Left hindlimb (tissue), 1 donor: ENCODE results near the gene TMEM131.

Experiments
- DNase-seq: peaks from one replicate; pipeline ENCODE4 v3.0.0-alpha.2; 2018

TMEM131 gene

DNA sequence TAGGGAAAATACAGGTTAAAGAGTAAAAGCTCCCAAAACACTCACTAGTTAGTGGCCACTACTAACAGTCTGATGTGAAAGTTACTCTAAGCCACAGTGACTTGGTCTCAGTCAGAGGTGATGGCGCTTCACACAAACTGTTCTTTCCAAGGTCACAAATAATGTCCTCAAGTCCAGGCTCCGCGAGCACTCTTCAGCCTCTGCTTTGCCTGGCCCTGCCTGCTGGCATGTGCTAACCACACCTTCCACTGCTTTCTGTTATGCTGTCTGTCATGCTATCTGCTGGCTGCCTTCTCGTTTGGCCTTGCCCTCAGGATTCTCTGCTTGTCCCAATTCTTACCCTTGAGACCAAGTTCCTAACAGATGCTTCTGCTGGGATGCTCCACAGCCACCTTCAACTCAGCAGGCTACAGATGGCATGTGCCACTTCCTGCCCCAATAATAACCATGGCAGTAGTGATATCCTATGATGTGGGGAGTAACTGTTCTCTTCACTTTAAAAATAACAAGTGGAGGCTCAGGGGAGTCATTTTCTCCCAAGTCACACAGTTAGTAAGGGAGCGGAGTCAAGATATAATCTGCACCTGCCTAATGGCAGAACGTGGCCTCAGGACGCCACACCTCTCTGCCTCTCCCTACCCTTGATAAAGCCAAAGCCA is 206.6 kb downstream of the TMEM131 start:
- no peak for DNase-seq

DNA sequence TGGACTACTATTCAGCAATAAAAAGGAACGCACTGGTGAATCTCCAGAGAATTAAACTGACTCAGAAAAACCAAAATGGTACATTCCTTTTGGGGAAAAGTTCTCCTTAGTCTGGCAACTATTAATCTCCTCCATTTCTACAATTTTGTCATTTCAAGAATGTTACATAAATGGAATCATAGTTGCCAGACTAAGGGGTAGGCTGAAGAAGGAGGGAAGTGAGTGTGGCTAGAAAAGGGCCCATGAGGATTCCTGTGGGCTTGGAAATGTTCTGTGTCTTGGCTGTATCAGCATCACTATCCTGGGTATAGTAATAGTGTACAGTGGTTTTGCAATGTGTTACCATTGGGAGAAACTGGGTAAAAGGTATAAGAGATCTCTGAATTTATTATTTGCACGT is 209.9 kb downstream of the TMEM131 start:
- no peak for DNase-seq

GRCh38 chr2:97784953-97785352 is 210.8 kb downstream of the TMEM131 start:
- no peak for DNase-seq

DNA sequence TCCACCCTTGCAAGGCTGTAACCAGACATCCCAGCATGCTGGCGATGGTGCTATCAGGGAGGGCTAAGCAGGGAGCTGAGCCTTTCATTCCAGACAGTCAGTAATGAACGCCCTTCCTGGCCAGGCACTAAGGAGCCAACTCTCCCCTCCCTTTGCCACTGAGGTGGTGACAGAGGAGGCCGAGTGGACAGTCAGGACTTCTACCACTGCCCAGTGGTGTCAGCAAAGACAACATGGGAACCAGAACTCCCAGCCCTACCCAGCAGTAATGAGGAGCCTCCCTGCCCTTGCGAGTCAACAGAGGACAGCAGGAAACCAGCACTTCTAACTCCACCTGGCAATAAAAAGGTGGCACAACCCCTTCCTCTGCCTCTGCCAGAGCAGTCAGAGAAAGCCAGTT is 213.8 kb downstream of the TMEM131 start:
- no peak for DNase-seq

GRCh38 chr2:97779141-97779540 is 216.6 kb downstream of the TMEM131 start:
- DNase-seq = no peak

DNA sequence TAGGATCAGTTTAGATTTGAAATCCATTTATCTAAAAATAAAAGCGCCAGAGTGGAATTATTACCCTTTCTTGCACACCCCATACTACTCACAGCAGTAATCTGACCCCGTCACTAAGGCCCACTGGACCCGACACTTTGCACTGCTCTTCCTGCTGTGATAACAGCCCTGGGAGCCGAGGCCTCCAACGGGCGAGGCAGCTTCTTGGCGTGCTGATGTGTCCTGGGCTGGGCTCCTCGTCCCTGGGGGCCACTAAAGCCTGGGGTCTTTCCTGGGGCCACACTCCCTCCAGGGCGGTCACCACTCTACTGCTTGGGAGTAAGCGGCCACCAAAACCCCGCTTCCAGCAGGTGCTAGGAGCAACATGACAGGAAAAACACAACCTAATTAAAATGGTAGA is 220.7 kb downstream of the TMEM131 start:
- DNase-seq = no peak

- DNase-seq = no peak
Measured at GRCh38 chr2:97774425-97774824, 221.3 kb downstream of the TMEM131 start.

DNA sequence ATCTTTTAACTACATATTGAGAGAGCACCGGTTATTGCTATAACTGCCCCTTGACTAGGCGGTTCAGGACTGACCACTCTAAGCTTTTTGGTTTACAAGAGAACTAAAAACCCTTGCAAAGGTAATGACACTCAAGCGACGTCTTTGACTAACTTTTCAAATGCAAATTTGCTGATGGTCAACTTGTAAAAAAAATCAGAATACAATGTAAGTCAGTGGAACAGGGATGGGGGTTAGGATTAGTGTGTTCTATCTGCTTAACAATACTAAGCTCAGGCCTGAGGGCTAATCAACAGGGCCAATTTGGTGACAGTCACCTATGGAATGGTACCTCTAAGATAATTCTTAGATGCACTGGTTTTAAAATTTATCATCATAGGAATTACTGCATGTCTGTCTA is 225.3 kb downstream of the TMEM131 start:
- no peak for DNase-seq

DNA sequence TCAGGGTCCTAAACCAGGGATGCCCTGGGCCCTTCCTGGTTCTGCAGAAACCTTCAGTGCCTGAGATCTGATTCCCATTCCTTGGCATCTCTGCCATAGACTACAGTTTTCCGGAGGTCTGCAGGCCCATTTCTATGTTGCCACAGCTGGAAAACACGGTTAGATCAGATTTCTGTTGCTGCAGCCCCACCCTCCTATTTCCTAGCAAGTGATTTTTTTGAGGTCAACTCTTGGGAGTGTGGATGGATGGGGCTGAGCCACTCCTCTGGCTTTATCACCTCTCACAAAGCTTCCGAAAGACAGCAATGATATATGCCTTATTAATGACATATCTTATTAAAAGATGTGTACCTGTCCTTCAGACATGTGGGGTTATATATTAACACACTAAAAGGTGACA is 226.0 kb downstream of the TMEM131 start:
- DNase-seq = no peak

DNA sequence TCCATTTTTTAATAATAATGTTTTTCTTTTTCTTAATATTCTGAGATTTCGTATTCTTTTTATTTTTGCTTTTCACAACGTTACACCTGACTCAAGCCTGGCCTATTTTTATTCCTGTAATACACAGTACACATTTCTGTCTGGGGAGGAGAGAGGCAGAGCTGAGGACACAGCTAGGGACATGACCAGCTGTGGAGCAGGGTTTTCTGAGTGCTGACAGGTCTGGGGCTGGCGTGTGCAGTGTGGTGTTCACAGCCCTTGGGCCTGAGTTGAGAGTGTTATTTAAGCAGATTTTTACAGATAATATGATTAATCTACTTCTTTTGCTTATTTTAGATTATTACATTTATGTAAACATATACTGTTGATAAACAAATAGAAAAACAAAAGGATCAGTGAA is 226.4 kb downstream of the TMEM131 start:
- no peak for DNase-seq

GRCh38 chr2:97766567-97766966 is 229.2 kb downstream of the TMEM131 start:
- no peak for DNase-seq

GRCh38 chr2:97765933-97766332 is 229.8 kb downstream of the TMEM131 start:
- DNase-seq = no peak

GRCh38 chr2:97764559-97765263 is 231.0 kb downstream of the TMEM131 start:
- DNase-seq = no peak

GRCh38 chr2:97763176-97763845 is 232.4 kb downstream of the TMEM131 start:
- DNase-seq = no peak

- DNase-seq = no peak
Measured at GRCh38 chr2:97761192-97761591, 234.6 kb downstream of the TMEM131 start.

- no peak for DNase-seq
Measured at GRCh38 chr2:97760480-97761049, 235.2 kb downstream of the TMEM131 start.

- DNase-seq = no peak
Measured at GRCh38 chr2:97759727-97760407, 235.9 kb downstream of the TMEM131 start.

DNA sequence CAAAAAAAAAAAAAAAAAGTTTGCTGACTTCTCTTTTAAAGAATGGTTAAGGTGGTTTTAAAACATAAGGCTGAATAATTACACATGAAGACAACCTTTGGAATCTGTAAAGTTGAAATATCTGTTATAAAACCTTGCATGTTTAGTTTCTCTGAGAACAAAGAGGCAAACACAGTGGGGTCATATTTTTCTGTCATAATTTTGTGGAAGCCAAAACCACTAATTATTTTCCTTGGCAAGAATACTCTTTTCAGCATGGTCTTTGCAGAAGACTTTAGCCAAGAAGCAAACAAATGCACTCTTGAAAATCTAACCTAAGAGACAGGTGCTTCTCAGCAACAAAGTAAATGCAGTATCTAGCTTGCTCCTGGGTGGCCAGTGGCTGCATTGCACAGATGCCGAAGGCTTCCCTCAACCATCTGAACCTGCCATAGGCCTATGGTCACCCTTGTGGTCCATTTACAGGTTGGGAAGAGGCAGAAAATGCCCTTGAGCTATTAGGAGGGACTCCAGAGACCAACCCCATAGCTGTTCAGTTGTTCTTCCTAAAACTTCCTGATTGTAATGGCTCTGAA is 237.5 kb downstream of the TMEM131 start:
- DNase-seq = no peak

DNA sequence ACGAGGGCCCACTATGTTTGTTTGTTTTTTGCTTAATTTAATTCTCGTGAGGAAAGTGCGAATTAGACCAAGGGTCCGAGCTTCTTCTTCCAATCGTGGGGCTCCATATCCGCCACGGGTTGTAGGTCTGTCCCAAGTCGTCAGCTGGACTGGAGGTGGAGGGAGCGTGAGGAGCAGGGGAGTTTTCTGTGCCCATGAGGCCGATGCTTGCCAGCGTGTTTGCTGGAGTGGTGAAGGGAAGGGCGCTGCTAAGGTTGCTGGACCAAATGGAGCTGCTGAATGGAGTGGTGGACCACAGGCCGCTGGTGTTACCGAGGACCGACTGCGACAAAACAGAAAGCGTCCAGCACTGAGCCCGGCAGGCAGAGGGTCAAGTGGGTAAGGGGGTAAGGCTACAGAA is 238.7 kb downstream of the TMEM131 start:
- DNase-seq = no peak

GRCh38 chr2:97755491-97755890 is 240.3 kb downstream of the TMEM131 start:
- no peak for DNase-seq

DNA sequence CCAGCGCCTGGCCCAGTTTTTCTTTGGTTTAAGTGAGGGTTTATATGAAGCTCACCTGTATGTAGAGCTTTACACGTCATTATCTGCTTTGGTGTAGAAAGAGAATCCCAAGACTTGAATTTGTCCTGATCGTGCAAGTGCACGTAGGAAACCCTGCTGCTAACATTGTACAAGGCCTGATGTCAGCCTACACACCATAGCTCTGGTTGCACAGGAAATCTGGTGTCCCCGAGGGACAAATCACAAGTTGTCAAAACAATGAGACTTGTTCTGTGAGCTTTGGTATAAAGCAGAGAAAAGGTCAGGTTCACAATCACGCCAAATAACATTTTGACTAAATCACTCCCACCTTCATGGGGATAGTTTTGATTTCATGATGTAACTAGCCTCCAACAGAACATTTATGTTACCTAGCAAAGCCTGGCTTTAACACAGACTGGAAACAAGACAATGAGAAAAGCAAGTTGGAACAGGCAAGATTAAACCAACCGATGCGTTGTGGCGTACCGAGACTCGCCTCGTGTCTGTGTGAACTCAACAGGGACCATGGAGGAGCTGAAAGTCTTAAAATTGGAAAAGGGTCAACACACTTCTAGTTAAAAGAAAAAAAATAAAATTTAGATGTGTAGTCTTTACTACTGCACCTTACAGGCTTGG is 240.9 kb downstream of the TMEM131 start:
- DNase-seq = no peak
